Measurements from ENCODE around the gene EMP1.
"Not testable (repeated sequence)": the region's sequence is repeated elsewhere in the genome, so short reads cannot be mapped to it uniquely, and the experiment has no call there.

EMP1 gene

GRCh38 chr12:13227191-13227590 is 30.7 kb downstream of the EMP1 start:
- DNase-seq, result no peak

DNA sequence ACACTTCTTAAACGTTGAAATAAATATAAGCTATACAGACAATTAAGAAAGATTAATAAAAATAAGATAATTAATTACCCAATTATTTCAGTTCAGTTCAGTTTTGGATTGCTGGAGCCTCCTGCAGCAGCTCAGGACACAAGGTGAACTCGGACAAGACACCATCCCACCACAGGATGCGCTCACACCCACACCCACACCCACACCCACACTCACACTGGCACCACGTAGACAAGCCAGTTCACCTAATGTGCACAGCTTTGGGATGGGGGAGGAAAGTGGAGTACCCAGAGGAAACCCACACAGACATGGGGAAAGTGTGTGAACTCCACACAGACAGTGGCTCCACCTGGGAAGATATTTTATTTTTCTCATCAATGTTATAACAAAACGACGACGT is 32.1 kb downstream of the EMP1 start:
- DNase-seq, result no peak

DNA sequence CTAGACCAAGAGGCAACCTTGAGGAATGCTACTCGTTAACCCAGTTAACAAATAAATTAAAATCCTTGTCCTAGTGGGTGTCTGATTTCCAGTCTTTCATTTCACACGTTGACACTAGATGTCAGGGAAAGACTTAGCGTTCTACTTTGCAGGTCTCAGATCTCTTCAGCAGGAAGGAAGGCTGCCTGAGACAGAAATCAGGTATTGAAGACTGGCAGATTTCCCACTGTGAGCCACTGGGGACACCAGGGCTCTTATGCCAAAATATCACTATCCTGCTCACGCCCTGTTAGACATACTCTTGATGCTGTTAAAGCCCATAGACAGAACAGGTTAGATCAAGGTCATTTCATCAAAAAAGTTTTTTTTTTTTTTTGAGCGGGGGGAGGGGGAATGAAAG is 33.0 kb downstream of the EMP1 start:
- DNase-seq, result no peak

- no peak for DNase-seq
These were observed 34.0 kb downstream of the EMP1 start for GRCh38 chr12:13230500-13230899.

GRCh38 chr12:13233830-13234641 is 37.5 kb downstream of the EMP1 start:
- no peak for DNase-seq

DNA sequence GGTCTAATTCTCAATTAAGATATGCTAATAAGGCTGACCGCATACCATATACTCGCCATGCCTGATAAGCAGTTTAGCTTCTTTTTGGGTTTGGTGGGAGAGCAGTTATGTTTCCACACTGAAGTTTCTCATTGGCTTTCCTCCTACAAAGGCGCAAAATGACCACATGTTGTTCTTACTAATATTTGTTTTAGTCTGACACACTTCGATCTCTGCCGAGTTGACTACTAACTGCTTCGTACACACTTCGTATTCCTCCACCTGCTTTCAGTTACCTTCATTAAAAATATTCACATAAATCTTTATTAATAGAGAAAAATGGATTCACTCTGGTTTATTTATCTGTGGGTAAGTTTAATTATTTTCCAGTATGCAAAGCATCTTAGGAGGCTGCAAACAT is 41.7 kb downstream of the EMP1 start:
- no peak for DNase-seq

DNA sequence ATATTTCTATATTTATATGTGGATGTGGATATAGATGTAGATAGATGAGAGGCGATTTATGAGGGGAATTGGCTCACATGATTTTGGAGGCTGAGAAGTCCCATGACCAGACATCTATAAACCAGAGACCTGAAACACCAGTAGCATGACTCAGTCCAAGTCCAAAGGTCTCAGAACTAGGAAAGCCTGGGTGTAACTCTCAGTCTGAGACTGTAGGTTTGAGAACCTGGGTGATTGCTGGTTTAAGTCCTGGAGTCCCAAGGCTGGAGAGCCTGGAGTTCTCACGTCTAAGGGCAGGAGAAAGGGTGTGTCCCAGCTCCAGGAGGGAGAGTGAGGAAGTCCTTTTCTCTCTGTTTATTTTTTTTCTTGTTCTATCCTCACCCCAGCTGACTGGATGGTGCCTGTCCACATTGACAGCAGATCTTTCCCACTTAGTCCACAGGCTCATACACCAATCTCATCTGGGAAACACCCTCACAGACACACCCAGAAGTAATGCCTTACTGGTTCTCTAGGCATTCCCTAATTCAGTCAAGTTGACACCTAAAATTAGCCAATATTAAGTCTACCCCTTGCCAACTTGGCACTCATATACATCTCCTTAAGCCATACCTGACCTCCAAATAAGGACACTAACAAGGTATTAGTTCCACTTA is 45.4 kb downstream of the EMP1 start:
- no peak for DNase-seq

DNA sequence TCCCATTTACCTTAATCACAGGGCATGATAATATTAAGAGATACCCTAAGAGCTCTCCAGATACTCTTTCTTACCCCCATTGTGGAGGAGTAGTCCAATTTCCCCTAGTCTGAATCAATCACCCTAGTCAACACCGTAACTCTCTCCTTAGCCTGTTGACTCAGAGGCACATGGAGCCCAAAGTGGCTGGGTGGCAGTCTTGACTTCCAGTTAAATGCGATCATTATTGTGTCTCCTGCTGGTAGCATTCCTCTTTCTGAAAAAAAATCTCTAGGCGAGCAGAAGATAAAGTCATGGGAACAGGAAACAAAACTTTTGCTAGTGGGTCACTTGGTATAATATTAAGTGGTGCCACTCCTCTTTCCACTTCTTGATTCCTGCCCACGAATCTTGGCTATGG is 46.4 kb downstream of the EMP1 start:
- no peak for DNase-seq

DNA sequence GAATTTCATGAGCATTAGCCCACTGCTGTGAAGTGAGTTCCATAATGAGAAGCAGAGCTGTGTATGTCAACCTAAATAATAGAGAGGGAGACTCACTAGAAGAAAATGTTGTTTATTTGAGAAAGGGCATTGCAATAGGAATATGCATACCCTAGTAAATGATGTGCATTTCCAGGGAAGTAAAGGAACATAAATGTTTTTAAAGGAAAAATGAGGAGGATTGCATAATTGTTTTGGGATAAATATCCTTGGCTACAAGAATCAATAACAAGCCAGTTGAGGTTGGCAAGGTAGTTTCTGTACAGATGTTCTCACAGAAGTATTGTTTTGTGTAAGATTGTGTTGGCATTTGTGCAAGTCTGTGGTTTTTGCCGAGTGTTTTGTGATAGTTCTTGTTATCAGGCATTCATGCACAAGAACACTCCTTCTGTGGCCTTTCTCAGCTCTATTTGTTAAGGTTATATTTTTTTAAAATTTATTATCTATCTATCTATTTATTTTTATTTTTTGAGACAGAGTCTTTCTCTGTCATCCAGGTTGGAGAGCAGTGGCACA is 47.1 kb downstream of the EMP1 start:
- DNase-seq, result no peak

GRCh38 chr12:13247596-13247995 is 51.1 kb downstream of the EMP1 start:
- DNase-seq, result no peak

DNA sequence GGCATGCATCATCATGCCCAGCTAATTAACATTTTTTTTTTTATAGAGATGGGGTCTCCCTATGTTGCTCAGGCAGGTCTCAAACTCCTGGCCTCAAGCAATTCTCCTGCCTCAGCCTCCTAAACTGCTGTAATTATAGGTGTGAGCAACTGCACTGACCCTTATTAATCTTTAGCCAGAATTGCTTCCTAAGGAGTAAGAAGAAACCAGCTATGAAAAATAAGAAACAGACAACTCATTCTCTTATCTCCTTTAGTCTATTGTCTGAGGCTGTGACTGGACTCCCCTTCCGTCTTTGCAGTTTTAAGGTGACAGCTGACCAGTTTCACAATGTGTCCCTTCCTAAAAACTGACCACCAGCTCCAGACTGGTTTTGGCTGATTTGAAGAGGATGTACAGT is 52.4 kb downstream of the EMP1 start:
- DNase-seq, result no peak

GRCh38 chr12:13250416-13250815 is 53.9 kb downstream of the EMP1 start:
- no peak for DNase-seq

- no peak for DNase-seq
These were observed 55.0 kb downstream of the EMP1 start for GRCh38 chr12:13251521-13251920.

GRCh38 chr12:13252024-13252423 is 55.5 kb downstream of the EMP1 start:
- no peak for DNase-seq

- DNase-seq, result no peak
These were observed 56.1 kb downstream of the EMP1 start for GRCh38 chr12:13252616-13253015.

GRCh38 chr12:13253966-13254760 is 57.6 kb downstream of the EMP1 start:
- DNase-seq, result no peak

DNA sequence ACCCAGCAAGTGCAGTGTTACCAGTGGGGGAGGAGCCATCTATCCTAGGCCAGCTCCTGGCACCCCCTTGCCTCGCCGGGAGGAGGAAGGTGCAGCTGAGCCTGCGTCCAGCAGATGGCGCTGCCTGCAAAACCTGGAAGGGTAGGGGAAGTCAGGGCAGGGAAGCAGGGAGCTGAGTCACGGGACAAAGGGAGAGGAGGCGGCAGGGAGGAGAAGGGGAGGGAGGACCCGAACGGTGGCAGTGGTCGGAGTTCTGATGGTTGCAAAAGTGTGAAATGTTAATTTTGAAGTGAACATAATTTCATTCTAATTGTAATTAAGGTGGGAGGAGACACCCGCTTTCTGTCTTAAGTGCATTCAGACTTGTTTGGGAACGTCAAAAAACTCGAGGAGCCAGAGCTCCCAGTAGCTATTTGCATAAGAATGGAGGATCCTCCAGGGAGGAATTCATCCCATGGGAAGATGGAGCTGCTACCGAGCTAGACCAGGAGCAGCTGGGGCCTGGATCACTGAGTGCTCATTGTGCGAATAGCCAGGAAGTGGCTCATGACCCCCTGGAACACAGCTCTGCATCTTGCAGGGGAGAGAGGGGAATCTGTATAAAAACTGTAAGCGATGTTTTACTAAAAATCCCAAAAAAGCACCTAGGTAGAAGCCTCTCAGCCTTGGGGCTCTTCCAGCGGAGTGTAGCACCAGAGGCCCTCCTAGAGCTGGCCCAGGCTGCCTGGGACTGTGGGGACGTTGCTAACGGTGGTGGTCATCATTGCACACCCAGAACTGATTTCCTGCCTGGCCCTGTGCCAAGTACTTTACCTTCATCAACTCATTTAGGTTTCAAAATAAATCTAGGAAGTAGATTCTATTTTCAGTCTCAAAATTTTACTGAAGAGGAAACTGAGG is 59.5 kb downstream of the EMP1 start:
- peak; percentile 82 for DNase-seq

DNA sequence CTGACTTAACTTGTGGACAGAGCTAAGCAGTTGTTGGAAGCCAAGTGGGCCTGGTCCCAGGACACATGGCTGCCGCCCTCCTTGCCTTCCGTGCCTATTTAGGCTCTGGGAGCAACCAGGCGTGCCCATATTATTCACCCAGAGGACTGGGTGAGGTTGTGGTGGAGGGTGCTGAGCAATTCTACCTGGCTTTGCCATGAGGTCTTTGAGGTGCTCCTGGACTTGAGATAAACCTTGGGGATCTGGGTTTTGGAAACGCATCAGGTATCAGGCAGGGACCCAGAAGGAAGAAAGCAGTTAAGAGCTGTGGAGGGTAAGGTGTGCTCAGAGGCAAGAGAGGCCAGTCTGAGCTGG is 60.1 kb downstream of the EMP1 start:
- no peak for DNase-seq

DNA sequence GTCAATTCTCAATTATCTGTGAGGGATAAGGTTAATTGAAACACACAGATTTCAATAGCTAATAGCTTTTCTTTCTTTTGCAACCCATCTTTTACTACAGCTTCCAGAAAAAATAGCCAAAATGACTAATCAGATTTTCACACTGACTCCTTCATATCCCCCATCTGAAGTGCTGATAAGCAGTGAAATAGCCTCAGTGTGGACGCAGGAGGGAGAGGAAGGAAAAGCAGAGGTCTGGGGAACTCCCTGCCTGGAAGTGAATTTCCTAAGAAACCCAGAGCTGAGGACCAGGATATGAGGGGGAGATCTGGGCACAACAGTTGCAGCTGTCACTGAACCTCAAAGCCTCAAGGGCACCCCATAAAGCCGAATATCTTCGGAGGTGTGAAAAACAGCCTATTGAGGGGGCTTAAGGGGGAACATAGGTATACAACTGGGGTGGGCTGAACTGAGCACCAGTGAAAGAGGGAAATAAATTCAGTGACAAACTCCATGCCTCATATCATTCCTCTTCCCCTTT is 60.9 kb downstream of the EMP1 start:
- DNase-seq, result no peak

DNA sequence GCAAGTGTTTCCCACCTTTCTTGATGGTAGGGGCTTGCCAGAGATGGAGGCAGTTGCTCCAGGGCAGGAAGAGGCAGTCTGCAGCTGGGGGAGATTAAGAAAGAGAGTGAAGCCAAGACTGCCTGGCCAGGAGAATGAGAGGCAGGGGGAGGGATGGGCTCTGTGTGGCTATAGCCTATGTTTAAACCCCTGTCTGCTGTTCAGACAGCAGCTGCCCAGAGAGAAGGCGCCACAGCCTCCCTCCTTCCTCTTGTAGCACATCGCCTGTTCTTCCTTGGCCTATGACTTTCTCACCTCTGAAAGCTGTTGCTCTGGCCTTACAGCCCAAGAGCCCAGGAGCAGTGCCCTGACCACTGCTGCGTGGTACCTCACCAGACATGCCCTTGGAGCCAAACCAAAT is 61.7 kb downstream of the EMP1 start:
- no peak for DNase-seq

- DNase-seq, result no peak
These were observed 62.2 kb downstream of the EMP1 start for GRCh38 chr12:13258717-13259119.

DNA sequence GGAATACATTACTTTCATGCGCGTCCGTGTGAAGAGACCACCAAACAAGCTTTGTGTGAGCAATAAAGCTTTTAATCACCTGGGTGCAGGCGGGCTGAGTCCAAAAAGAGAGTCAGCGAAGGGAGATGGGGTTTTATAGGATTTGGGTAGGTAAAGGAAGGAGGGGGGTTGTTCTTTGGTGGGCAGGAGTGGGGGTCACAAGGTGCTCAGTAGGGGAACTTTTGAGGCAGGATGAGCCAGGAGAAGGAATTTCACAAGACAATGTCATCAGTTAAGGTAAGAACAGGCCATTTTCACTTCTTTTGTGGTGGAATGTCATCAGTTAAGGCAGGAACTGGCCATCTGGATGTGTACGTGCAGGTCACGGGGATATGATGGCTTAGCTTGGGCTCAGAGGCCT is 63.1 kb downstream of the EMP1 start:
- DNase-seq, result not testable (repeated sequence)

Measured in NCI-H446 treated with DMSO at 0.1 percent for 48 hours (cell line).